Islet precursor cell (in vitro differentiated cells): ENCODE measurements around the gene MEIS3.
"Not testable (repeated sequence)": the region's sequence is repeated elsewhere in the genome, so short reads cannot be mapped to it uniquely, and the experiment has no call there.

Experiments
- DNase-seq: peaks from one replicate; pipeline ENCODE4 v3.0.0-alpha.2; 2018

Gene MEIS3

GRCh38 chr19:47381653-47382279 lies 37.6 kb downstream of the MEIS3 start:
- DNase-seq, result no peak

DNA sequence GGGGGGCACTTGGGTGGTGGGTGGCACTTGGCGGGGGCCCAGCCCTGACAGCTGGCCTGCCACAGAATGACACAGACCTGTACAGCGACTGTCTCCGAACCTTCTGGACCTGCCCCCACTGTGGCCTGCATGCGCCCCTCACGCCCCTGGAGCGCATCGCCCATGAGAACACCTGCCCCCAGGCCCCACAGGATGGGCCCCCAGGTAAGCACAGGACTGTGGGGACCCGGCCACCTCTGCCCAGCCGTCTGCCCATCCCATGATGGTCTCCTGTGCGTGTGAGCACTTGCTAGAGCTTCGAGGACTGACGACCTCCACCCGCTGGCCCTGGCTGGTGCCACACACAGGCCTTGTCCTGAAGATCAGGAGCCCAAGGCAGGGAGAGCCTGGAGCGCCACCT lies 38.2 kb downstream of the MEIS3 start:
- no peak for DNase-seq

- DNase-seq, result no peak
Observed at GRCh38 chr19:47380559-47380958, 38.8 kb downstream of the MEIS3 start.

- no peak for DNase-seq
Observed at GRCh38 chr19:47379381-47379938, 39.9 kb downstream of the MEIS3 start.

- DNase-seq, result no peak
Observed at GRCh38 chr19:47378246-47378645, 41.1 kb downstream of the MEIS3 start.

GRCh38 chr19:47377801-47378200 lies 41.5 kb downstream of the MEIS3 start:
- DNase-seq, result no peak

- DNase-seq, result no peak
Observed at GRCh38 chr19:47377208-47377701, 42.1 kb downstream of the MEIS3 start.

- no peak for DNase-seq
Observed at GRCh38 chr19:47376589-47377144, 42.7 kb downstream of the MEIS3 start.

- DNase-seq, result no peak
Observed at GRCh38 chr19:47375694-47376588, 43.4 kb downstream of the MEIS3 start.

DNA sequence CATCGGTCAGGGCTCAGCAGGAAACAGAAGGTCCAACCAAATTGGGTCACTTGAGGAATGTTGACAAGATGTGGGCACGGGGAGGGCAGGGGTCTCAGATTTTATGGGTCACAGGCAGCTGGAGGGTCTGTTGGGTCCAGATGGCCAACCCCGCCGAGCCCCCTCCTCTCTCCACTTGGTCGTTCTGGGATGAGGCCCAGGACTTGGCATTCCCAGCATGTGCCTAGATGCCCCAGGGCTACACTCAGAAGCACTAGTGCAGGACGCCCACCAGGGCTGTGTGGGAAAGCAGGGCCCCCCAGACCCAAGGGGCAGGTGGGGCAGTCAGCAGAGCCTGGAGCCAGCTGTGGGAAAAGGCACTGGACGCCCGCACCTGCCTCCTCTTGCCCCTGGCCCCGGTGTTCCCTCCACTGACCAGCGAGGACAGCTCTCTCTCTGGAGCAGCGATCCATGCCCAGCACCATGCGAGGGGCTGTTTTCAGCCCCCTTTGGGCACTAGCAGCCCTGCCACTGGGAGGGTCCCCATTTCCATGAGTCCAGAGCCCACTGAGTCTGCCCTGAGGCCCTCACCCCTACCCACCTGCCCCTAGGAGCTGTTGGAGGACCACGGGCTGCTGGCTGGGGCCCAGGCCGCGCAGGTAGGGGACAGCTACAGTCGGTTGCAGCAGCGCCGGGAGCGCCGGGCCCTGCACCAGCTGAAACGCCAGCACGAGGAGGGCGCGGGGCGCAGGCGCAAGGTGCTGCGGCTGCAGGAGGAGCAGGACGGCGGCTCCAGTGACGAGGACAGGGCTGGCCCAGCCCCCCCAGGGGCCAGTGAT lies 44.2 kb downstream of the MEIS3 start:
- no peak for DNase-seq

DNA sequence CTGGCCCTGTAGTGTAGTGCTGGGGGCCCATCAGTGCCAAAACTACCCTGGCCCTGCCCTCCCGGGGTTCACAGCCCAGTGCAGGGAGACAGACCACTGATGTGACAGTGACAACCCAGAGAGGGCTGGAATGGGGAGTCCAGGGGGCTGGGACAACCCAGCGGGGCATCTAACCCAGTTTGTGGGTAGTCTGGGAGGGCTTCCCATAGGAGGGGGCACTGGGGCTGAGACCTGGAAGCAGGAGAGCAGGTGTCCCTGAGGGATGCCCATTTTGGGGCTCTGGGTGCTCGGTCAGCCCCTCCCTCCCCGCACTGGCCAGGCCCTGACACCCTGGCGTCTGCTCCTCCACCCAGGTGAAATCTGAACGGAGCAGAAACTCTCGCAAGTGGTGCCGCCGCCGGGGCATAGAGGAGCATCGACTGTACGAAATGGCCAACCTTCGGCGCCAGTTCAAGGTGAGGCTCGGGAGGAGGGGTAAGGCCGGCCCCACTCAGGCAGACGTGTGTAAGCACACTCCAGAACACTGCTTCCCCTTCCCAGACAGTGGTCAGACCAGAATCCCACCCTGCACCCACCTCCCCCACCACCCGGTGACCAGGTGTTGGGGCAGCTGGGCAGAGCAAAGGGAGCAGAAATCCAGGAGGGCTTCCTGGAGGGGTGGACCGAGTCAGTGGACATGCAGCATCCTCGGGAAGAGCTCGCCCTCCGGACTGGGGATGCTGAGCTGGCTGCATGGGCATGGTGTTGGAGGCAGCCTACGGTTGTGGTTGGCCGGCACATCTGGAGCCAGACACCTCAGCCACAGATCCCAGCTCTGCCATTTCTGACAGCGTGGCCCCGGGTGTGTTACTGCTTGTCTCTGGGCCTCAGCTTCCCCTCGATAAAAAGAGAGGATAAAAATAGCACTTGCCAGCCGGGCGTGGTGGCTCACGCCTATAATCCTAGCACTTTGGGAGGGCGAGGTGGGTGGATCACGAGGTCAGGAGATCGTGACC lies 45.8 kb downstream of the MEIS3 start:
- DNase-seq, result no peak

- no peak for DNase-seq
Observed at GRCh38 chr19:47372603-47373002, 46.7 kb downstream of the MEIS3 start.

DNA sequence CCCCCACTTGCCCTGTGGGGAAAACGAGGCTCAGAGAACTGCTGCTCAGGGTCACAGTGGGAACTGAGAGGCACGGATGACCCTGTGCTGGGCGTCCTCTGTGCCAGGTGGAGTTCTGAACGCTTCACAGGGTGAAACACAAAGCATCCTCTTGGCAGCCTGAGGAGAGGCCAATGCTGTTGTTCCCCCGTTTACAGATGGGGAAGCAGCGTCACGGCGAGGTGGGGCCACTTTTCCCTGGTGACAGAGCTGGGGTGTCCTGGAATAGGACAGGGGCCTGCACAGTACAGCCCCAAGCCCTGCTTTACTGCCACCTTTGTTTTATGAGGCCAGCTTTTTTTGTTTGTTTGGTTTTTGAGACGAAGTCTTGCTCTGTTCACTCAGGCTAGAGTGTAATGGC lies 48.1 kb downstream of the MEIS3 start:
- no peak for DNase-seq

DNA sequence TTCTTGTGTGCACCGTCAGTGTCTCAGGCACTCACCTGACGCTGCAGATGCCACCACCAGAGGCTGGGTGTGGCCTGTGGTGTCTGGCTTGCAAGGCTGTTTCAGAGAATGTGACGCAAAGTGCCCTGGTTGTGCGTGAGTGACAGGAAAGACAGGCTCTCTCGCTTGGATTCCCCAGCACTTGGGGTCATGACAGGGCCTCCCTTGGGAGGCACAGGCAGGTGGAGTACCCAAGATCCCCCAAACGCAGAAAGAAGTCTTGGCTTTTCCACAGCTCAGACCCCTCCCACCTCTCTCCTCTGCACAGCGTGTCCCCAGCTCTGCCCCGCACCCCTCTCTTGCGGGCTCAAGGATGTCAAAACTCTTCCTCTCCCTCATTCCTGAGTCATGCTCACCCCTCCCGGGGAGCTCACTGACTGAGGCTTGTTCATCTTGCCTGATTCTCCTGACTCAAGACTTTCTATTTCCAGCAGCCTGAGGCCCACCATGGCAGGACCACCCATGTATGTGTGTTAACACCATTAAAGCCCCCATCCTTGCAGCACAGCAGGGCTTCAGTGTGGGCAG lies 49.2 kb downstream of the MEIS3 start:
- no peak for DNase-seq

- DNase-seq, result not testable (repeated sequence)
Observed at GRCh38 chr19:47365455-47365854, 53.9 kb downstream of the MEIS3 start.

DNA sequence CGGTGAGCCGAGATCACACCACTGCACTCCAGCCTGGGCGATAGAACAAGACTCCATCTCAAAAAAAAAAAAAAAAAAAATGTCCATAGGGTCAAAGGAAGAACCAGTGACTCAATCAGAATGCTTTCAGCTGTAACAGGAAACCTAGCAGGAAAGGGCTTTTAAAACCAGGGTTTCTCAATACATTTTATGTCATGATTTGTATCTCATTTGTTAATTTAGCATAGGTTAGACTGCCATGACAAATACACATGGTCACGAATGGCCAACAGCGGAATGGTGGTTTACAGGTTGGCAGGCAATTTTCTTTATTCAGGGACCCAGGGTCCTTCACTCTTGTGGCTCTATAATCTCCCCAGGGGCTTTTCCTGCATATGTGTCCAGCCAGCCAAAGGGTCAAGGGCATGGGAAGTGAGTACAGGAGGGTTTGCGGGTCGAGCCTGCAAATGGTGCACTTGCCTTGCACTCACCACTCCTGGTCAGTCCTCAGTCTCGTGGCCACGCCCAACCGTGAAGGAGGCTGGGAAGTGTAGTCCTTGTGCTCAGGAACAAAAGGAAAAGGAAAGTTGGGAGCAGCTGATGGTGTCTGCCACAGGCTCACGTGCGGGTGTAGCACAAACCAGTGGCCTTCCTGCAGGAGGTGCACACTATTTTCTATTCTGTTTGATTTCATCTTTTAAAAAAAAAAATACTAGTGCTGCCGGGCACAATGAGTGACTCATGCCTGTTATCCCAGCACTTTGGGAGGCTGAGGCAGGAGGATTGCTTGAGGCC lies 55.4 kb downstream of the MEIS3 start:
- DNase-seq, result no peak

DNA sequence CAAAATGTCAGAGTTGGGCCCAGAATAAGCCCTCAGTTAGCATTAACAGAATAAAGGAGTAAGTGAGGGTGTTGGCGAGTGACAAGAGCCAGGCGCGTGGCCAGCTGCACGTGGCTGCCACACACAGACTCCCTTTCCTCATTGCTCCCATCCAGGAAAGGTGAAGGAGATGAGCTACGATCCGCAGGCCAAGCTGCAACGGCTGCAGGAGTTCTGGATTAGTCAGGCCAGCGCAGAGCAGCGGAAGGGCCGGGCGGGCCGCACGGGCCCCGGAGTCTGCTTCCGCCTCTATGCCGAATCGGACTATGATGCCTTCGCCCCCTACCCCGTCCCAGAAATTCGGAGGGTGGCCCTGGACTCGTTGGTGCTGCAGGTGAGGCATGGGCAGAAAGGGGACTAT lies 57.0 kb downstream of the MEIS3 start:
- no peak for DNase-seq

DNA sequence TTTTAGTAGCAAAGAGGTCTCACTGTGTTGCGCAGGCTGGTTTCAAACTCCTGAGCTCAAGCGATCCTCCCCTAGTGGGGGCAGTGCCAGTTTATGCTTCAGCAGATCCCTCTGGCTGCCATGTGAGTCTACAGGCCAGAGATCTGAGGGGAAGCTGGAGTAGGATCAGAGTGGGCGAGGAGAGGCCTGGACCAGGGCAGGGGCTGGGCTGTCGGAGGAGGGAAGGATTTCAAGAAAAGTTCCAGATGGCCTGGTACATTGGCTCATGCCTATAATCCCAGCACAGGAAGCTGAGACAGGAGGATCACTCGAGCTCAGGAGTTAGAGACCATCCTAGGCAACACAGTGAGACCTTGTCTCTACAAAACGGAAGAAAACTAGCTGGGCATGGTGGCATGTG lies 60.4 kb downstream of the MEIS3 start:
- DNase-seq, result no peak

DNA sequence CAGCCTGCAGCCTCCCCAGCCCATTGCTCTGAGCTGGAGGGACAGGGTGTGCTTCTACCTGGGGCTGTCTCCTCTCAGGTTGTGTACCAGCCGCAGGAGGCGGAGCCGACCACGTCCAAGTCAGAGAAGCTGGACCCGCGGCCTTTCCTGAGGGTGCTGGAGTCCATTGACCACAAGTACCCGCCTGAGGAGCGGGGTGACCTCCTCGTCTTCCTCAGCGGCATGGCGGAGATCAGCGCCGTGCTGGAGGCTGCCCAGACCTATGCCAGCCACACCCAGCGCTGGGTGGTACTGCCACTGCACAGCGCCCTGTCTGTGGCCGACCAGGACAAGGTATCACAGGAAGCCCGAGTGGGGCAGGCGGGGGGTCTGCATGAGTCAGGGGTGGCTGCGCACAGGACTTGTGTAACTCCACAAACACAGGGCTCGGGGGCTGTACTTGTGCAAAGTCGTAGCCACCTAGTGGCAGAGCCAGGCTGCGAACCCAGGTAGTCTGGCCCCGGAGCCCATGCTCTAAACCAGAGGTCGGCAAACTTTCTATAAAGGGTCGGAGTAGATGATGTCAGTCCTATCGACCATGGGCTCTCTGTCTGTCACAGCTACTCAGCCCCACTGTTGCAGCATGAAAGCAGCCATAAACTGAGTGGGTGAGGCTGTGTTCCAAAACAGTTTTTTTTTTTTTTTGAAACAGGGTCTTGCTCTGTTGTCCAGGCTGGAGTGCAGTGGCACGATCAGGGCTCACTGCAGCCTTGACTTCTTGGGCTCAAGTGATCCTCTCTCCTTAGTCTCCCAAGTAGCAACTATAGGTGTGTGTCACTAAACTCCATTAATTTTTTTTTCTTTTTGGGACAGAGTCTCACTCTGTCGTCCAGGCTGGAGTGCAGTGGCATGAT lies 61.3 kb downstream of the MEIS3 start:
- no peak for DNase-seq
